HG03432 (cell line): Measurements from ENCODE around the gene UGT2A2.
"Not testable (repeated sequence)": the region's sequence is repeated elsewhere in the genome, so short reads cannot be mapped to it uniquely, and the experiment has no call there.

Experiments
- ATAC-seq: cut with Tn5 transposase; IDR thresholded peaks from one replicate; pipeline ENCODE4 v1.9.1; 2021; ENCODE audit warnings: mild to moderate bottlenecking, moderate library complexity; ENCODE audit not compliant: unreplicated experiment

UGT2A2 gene

GRCh38 chr4:69639542-69639941 lies at the start of gene UGT2A2:
Gene UGT2A2, minus strand, starts transcription at chr4:69639642. Its CDS starts 2 bp downstream, at chr4:69639640.
- ATAC-seq, result no peak

GRCh38 chr4:69684804-69685203 lies 45.4 kb upstream of the UGT2A2 start:
- ATAC-seq, result no peak

DNA sequence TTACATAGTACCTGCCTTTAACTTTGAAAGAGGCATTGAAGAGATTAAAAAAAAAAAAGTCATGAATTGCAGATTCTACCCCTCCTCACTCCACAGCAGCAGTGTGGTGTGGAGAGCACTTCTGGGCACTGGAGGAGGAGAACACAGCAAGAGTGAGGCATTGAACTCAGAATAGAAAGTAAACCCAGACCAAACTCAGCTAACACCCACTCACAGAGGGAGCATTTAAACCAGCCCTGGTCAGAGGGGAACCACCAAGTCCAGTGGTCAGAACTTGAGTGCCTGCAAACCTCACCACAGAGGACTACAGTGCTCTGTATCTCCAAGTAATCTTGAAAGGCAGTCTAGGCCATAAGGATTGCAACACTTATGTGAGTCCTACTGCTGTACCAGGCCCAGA lies 29.2 kb upstream of the UGT2A2 start:
- no peak for ATAC-seq

GRCh38 chr4:69664009-69664408 lies 24.6 kb upstream of the UGT2A2 start:
- ATAC-seq, result not testable (repeated sequence)

- not testable (repeated sequence) for ATAC-seq
Measured at GRCh38 chr4:69661130-69661803, 21.8 kb upstream of the UGT2A2 start.

DNA sequence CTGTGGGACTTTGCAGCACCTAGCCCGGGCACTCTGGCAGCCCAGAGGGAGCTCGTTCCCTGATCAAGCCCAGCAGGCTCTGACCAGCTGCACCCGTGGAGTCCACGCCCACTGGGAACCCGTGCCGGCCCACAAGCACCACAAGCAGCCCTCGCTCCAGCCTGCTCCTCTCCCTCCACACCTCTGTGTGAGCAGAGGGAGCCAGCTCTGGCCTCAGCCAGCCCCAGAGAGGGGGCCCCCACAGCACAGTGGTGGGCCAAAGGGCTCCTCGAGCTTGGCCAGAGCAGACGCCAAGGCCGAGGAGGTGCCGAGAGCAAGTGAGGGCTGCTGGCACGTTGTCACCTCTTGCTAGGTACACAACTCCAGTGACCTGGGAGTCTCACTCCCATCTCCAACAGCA lies 18.7 kb upstream of the UGT2A2 start:
- no peak for ATAC-seq

DNA sequence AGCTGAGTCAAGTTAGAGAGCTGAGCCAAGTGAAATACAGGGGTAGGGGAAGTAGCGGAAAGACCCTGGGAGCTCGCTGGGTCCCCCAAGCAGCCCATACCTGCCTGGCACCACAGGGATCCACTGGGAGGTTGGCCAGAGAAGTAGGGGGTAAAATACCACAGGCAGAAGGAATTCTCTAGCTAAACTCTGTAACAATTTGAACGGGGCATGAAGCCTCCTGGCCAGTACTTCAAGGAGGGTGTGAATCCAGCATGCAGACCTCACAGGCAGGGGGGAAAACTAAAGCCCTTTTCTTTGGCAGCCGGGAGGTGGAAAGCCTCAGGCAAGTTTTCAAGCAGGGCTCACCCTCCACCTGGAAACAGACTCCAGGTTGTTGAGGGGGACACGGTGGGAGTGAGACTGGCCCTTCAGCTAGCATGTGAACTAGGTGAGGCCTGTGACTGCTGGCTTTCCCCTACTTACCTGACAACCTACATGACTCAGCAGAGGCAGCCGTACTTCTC lies 17.3 kb upstream of the UGT2A2 start:
- ATAC-seq, result no peak

GRCh38 chr4:69653147-69653546 lies 13.7 kb upstream of the UGT2A2 start, which contains the start of gene UGT2A1:
Gene UGT2A1, minus strand, starts transcription at chr4:69653247. Its CDS starts 5,603 bp downstream, at chr4:69647644.
- ATAC-seq, result no peak

GRCh38 chr4:69650872-69651271 lies 11.4 kb upstream of the UGT2A2 start:
- no peak for ATAC-seq

GRCh38 chr4:69649629-69650028 lies 10.2 kb upstream of the UGT2A2 start:
- ATAC-seq, result no peak

DNA sequence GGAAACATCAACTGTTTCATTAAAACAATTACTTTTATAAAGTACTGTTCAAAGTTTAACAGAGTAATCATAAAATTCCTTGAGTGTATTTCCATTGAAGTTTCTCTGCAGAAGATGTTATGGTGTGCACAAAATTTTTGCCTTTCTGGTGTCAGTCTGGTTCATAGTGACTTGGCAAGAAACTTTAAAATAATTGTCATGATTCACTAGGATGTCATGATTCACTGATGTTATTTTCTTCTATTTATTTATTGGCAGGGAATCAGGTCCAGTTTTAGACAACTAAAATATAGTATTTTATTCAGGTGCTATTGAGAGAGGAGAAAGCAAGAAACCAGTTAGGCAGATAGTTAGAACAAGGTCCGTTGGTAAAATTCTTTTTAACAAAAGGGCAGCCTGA lies 9.8 kb upstream of the UGT2A2 start:
- ATAC-seq, result no peak

- no peak for ATAC-seq
Measured at GRCh38 chr4:69642961-69643360, 3.5 kb upstream of the UGT2A2 start.

DNA sequence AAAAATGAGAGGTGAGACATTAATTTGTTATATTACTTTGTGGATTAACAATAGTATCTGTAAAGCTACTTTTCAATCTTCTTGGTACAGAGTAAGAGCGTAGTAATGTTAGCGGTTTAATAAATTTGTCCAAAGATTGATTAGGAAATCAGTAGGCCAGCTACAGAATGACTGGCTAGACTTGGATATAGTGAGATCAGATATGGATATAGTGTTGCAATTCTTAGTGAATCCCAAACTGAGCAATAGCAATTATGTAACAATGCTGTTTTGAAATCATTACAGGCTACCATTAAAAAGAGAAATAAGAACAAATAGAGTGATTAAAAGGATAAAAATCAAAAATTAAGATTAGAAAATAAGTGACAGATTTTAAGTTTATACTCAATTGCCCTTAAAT lies 847 bp upstream of the UGT2A2 start:
- ATAC-seq, result no peak

DNA sequence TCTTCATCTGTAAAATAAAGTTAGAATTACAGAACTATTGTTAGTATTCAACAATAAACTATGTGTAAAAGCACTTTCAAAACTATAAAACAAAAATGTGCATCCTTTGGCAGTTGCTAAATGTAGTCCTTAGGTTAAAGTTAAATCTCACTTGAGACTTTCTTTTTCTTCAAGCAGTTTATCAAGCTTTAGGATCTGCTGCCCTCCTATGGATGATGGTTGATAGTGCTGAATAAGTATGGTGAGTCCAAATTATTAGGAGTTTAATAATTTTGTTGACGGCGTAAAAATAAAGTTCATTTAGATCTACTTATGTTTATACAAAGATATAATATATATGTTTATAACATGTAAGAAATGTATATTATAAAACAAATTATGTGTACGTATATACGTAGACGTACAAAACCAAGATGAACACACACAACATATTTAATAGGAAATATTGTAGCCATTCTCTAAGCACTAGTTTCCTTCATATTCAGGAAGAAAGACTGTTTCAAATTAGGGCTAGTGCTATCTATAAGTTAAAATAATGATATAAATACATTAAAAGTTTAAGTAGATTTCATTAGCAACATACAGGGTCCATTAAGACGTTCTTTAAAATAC lies 22.3 kb downstream of the UGT2A2 start:
- no peak for ATAC-seq

DNA sequence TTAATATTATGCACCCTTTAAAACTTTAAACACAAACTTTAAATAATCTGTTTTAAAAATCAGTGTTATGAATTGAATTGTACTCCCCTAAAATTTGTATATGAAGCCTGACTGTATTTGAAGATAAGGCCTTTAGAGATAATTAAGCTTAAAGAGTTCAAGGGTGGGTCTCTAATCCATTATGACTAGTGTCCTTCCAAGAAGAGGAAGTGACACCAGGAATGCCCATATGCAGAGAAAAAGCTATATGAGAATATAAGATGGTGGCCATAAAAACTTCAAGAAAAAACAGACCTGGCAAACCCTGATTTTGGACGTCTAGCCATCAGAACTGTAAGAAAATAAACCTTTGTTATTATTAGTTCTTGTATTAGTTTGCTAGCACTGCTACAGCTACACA lies 29.0 kb downstream of the UGT2A2 start:
- no peak for ATAC-seq

DNA sequence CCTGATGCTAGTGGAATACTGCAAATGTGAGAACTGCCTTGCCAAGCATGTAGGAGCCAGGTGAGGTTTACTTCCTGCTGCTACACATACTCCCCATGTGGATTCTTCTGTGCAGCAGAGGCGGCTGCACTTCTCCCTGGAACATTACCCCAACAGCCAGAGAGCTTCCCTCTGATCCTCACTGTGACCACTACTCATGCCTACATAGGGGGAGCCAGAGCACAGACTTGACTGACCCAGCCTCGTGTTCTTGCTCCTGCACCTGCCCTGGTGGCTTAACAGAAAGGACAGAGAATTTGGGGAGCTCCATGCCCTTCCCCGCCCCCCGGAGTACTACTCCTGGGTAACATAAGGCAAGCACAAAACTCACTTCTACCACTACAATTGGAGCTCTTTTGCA lies 38.4 kb downstream of the UGT2A2 start:
- ATAC-seq, result no peak

- ATAC-seq, result no peak
Measured at GRCh38 chr4:69600013-69600412, 39.4 kb downstream of the UGT2A2 start.

DNA sequence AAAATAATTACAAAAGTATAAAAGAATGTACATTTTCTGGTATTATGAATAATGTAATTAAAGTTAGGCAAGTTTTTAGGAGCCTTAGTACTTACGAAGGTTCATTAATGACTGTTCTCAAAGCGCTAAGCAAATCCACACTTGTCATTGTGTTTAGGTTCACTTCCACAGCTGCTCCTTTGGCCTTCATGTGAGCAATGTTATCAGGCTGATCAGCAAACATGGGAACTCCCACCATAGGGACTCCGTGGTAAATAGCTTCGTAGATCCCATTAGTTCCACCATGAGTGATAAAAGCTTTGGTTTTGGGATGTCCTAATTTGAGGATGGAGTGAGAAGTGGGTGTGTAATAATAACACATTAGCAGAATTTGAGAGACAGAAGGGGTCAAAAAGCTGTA lies 45.1 kb downstream of the UGT2A2 start:
- no peak for ATAC-seq

DNA sequence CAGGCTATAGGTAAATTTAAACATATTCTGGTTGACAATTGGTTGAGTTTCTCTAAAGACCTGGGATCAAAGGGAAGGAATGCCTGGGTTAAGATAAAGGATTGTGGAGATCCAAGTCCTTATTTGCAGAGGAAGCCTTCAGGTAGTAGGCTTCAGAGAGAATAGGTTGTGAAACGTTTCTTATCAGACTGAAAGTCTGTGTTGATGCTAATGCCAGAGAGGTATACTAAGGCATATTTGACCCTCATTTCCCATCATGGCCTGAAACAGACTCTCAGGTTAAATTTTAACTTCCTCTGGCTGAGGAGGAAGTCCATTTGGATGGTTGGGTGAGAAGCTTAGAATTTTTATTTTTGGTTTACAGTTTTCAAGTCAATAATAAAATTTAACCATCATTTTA lies 48.1 kb downstream of the UGT2A2 start:
- no peak for ATAC-seq

- no peak for ATAC-seq
Measured at GRCh38 chr4:69589884-69590283, 49.6 kb downstream of the UGT2A2 start.

- no peak for ATAC-seq
Measured at GRCh38 chr4:69584135-69584534, 55.3 kb downstream of the UGT2A2 start.

DNA sequence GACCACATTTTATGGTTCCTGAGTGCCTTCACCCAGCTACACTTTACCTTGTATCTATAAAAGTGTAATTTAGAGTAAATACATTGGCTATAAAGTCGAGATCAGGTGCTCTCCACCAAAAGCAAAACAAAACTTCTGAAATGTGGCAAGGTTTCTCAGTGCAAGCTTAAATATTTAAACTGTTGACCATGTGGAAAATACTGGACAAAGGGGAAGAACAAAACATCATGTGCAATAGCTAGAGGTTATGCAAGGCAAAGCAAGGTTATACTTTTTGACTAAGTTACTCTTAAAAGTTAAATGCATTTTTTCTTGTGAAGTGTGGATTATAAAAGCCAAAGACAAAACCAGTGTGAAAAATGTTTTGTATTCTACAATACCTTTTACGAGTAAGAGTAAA lies 55.9 kb downstream of the UGT2A2 start:
- no peak for ATAC-seq

- no peak for ATAC-seq
Measured at GRCh38 chr4:69577245-69577644, 62.2 kb downstream of the UGT2A2 start.
